Chondrocyte (in vitro differentiated cells): Measurements from ENCODE around the gene PEPD. TPM values are rescaled to one million over a fixed set of nuclear protein-coding genes. Genes with fewer than 3 reads are reported as not detected.

ENCODE experiments used
- DNase-seq: peaks from one replicate; pipeline ENCODE4 v3.0.0; 2021; ENCODE audit warnings: mixed read lengths, low spot score
- H3K27ac Mint-ChIP-seq: one replicate; pipeline ENCODE4 v1.8.0; 2021; ENCODE audit warnings: mild to moderate bottlenecking, moderate library complexity, mixed read lengths; ENCODE audit not compliant: unreplicated experiment
- H3K27me3 Mint-ChIP-seq: 2 replicates; pipeline ENCODE4 v1.8.0; 2021; ENCODE audit warnings: low read depth, mixed read lengths
- H3K36me3 Mint-ChIP-seq: 2 replicates; pipeline ENCODE4 v1.8.0; 2021; ENCODE audit warnings: low read depth, mixed read lengths
- H3K4me1 Mint-ChIP-seq: 2 replicates; pipeline ENCODE4 v1.8.0; 2021; ENCODE audit warnings: low read depth, mild to moderate bottlenecking, mixed read lengths
- H3K4me3 Mint-ChIP-seq: one replicate; pipeline ENCODE4 v1.8.0; 2021; ENCODE audit warnings: mild to moderate bottlenecking, moderate library complexity, mixed read lengths; ENCODE audit not compliant: unreplicated experiment
- H3K9me3 Mint-ChIP-seq: 2 replicates; pipeline ENCODE4 v1.8.0; 2021; ENCODE audit warnings: low read depth, mixed read lengths
- total RNA-seq: library from RNA; stranded (reverse); gene quantifications from 3 replicates; pipeline ENCODE4 v1.2.1, GENCODE V29; 2021
- TF ChIP-seq, protein P1 (sequence below): fragments of 200-600 bp; sonication (generic); IDR thresholded peaks from 2 replicates; pipeline ENCODE4 v1.5.0; 2021; ENCODE audit warnings: antibody characterized with exemption, mild to moderate bottlenecking, moderate library complexity

PEPD gene
- total RNA-seq, 1 donor from 2014 or later, result 55.6 TPM

DNA sequence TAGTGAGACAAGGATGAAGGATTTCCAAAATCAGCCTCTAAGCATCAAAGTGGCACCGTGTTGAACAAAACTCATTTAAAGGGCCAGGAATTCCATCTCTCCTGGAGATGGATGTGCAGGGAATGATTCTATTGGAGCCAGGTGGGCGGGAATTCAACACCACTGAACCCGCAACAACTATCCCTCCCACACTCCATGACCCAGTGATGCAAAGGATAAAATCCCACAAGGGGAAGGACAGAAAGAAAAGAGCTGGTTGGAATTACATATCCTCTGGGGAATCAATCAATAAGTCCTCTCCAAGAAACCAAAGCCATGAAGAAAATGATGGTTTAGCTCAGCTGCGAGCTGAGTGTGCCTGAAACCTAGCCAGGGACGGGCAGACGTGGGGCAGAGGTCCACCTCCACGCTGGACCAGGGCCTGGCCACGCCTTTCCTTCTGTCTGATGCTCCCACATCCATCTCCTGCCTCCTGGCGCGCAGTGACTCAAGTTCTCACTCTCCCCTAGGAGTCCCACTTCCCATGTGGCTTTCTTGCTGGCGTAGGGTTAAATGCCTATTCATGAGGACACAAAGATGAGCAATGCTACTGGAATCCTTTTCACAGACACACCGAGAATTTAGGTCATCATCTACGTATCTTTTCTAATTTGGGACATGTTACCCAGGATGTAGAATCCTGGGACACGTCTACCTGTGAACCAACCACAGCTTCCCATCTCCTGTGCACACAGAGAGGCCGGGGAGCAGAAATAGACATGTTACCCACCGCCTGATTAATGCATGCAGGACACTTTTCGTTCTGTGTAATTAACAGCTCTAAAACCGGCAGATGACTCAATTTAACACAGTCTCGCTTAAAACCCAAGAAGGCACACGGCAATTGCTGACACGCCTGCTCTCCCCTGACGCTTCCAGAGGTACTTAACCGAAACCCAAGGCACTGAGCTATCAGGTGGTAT, 48.6 kb downstream of the PEPD start:
- TF ChIP-seq, protein P1, sequence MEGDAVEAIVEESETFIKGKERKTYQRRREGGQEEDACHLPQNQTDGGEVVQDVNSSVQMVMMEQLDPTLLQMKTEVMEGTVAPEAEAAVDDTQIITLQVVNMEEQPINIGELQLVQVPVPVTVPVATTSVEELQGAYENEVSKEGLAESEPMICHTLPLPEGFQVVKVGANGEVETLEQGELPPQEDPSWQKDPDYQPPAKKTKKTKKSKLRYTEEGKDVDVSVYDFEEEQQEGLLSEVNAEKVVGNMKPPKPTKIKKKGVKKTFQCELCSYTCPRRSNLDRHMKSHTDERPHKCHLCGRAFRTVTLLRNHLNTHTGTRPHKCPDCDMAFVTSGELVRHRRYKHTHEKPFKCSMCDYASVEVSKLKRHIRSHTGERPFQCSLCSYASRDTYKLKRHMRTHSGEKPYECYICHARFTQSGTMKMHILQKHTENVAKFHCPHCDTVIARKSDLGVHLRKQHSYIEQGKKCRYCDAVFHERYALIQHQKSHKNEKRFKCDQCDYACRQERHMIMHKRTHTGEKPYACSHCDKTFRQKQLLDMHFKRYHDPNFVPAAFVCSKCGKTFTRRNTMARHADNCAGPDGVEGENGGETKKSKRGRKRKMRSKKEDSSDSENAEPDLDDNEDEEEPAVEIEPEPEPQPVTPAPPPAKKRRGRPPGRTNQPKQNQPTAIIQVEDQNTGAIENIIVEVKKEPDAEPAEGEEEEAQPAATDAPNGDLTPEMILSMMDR, result no peak
- Mint-ChIP-seq H3K27ac (no peak overlapping the region), H3K27me3 (no peaks in the 10 kb centered on the region), H3K9me3 (no peaks in the 10 kb centered on the region), H3K36me3 (peaks cover 21% of the 10 kb centered on the region), H3K4me3 (no peak overlapping the region), H3K4me1 (no peaks in the 10 kb centered on the region)
- DNase-seq, result peak; percentile 78

DNA sequence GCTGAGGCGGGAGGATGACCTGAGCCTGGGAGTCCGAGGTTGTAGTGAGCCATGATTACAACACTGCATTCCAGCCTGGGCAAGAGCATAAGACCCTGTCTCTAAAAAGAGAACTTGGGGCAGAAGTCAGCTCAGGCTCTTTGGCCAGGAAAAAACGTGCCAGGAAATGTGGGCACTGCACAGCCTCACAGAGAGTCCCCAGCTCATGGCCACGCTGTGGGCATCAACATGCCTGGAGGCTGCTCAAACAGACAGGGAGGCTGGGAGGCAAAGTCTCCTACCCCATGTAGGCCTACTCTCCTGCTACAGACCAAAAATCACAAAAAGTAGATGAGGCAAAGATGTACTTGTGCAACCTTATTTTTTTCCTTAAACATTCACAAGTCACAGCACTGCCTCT, 49.4 kb downstream of the PEPD start:
- DNase-seq, result no peak
- TF ChIP-seq, protein P1, result no peak
- H3K9me3 Mint-ChIP-seq, result no peaks in the 10 kb centered on the region
- H3K27ac Mint-ChIP-seq, result no peak overlapping the region
- no peak overlapping the region for H3K4me3 Mint-ChIP-seq
- H3K4me1 Mint-ChIP-seq, result no peaks in the 10 kb centered on the region
- H3K27me3 Mint-ChIP-seq, result no peaks in the 10 kb centered on the region
- peaks cover 19% of the 10 kb centered on the region for H3K36me3 Mint-ChIP-seq

GRCh38 chr19:33471111-33471996, 50.2 kb downstream of the PEPD start:
- Mint-ChIP-seq H3K36me3 (peaks cover 15% of the 10 kb centered on the region), H3K4me1 (no peaks in the 10 kb centered on the region), H3K9me3 (no peaks in the 10 kb centered on the region), H3K4me3 (no peak overlapping the region), H3K27ac (no peak overlapping the region), H3K27me3 (no peaks in the 10 kb centered on the region)
- peak; percentile 38 for DNase-seq
- TF ChIP-seq, protein P1, result no peak

DNA sequence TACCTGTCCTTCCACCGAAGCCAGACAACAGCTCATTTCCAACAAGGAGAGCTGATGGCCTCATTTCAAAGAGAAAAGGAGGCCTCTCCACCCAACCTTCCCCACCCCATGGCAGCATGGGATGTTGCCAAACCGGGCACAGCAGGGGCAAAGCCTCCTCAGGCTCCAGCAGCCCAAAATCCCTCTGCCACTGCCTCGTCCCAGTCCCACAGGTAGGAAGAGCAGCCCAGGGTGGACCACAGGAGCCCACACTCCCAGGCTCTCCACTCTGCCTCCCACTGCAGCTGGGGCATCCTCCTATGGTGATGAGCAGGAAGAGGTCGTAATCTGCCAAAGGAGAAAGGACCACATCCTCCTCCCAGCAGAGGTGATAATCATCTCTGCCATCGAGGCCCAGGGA, 50.9 kb downstream of the PEPD start:
- Mint-ChIP-seq H3K4me3 (no peak overlapping the region), H3K4me1 (no peaks in the 10 kb centered on the region), H3K27me3 (no peaks in the 10 kb centered on the region), H3K27ac (no peak overlapping the region), H3K9me3 (no peaks in the 10 kb centered on the region), H3K36me3 (peaks cover 10% of the 10 kb centered on the region)
- TF ChIP-seq, protein P1, result no peak
- peak; percentile 48 for DNase-seq

DNA sequence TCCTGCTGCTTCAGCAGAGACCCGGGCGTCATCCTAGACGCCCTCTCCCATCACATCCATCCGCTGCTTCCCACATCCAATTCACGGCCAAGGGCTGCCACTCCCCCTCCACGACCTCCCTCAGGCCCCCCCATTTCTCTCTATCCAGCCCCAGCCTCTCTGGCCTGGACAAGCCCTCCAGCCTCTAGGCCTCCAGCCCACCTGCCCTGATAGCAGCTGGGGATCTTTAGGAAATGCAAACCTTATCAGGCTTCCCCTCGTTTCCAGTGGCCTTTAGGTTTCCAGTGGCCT, 51.6 kb downstream of the PEPD start:
- peak; percentile 75 for DNase-seq
- no peak overlapping the region for H3K27ac Mint-ChIP-seq
- peaks cover 9% of the 10 kb centered on the region for H3K36me3 Mint-ChIP-seq
- H3K4me1 Mint-ChIP-seq, result no peaks in the 10 kb centered on the region
- no peaks in the 10 kb centered on the region for H3K27me3 Mint-ChIP-seq
- no peak overlapping the region for H3K4me3 Mint-ChIP-seq
- no peaks in the 10 kb centered on the region for H3K9me3 Mint-ChIP-seq
- TF ChIP-seq, protein P1, result no peak
